ENCODE results near the gene AKT1S1. TPM values are rescaled to one million over a fixed set of nuclear protein-coding genes. Genes with fewer than 3 reads are reported as not detected.

AKT1S1 gene
- total and polyA plus RNA-seq, 2 of the 13 experiments (the other 11 are each of a cell fraction or from before 2014, with no cell fraction given) = 13.5 to 27.8 TPM

DNA sequence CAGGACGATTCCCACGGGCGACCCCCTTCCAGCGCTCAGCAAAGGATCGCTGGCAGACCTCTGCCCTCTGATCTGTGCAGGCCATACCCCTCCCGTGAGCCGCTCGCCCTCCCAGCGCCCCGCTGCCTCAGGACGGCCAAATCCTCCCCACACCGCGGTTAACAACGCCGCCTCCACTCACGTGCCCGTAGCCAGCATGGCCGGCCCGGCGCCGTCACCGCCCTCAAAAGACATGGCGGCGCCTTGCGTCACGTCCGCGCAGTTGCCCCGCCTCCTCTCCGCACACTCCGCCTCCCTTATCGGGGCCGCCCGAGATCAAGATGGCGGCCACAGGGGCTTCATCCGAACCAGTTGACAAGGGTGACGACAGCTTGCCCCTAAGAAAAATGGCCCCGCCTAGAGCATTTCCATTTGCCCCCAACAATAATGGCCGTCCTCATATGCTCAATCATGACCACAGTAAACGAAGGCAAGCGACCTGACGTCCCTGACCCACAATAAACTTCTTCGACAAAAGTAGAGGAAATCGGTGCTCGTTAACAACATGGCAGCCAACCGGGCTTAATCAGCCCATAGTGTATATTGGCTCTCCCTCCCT is 634 bp downstream of the AKT1S1 start (continued):
- TF ChIP-seq RBM39 (IDR thresholded peaks at IDR 0.05; ENCODE audit: low read depth, low read length, poor library complexity, severe bottlenecking) (peak; percentile 44), ETV5 (CRISPR knock-in tag; IDR thresholded peaks at IDR 0.05; ENCODE audit: borderline replicate concordance) (peak; percentile 62; the same call in 1 of the 2 replicates), PAX8 (CRISPR knock-in tag; IDR thresholded peaks at IDR 0.05; ENCODE audit: borderline replicate concordance) (no peak), HOXA3 (CRISPR knock-in tag; IDR thresholded peaks at IDR 0.05) (peak; percentile 99), ZFP90 (CRISPR knock-in tag; IDR thresholded peaks at IDR 0.05; ENCODE audit: borderline replicate concordance) (0 out of 2 replicates have a peak, but pooled peaks have one; percentile 57), PTBP1 (IDR thresholded peaks at IDR 0.05; ENCODE audit: low read depth, low read length, poor library complexity, severe bottlenecking) (no peak), ZBTB34 (CRISPR knock-in tag; IDR thresholded peaks at IDR 0.05) (peak; percentile 37; the same call in 1 of the 2 replicates), HOXA7 (CRISPR knock-in tag; IDR thresholded peaks at IDR 0.05) (no peak), DDIT3 (CRISPR knock-in tag; IDR thresholded peaks at IDR 0.05) (no peak), IKZF5 (CRISPR knock-in tag; IDR thresholded peaks at IDR 0.05) (peak; percentile 70; the same call in 1 of the 2 replicates), SP140L (CRISPR knock-in tag; IDR thresholded peaks at IDR 0.05; ENCODE audit: borderline replicate concordance) (no peak), FOXO1 (CRISPR knock-in tag; IDR thresholded peaks at IDR 0.05) (peak; percentile 70), ATAD3A (CRISPR knock-in tag; IDR thresholded peaks at IDR 0.05) (no peak), RFX3 (CRISPR knock-in tag; IDR thresholded peaks at IDR 0.05) (no peak), TARDBP (CRISPR knock-in tag; IDR thresholded peaks at IDR 0.05) (peak; percentile 67), KLF16 (CRISPR knock-in tag; IDR thresholded peaks at IDR 0.05) (peak in 1 of 2 experiments; percentile 34; a peak in 1 of 4 replicates)
- TF ChIP-seq, protein P1, sequence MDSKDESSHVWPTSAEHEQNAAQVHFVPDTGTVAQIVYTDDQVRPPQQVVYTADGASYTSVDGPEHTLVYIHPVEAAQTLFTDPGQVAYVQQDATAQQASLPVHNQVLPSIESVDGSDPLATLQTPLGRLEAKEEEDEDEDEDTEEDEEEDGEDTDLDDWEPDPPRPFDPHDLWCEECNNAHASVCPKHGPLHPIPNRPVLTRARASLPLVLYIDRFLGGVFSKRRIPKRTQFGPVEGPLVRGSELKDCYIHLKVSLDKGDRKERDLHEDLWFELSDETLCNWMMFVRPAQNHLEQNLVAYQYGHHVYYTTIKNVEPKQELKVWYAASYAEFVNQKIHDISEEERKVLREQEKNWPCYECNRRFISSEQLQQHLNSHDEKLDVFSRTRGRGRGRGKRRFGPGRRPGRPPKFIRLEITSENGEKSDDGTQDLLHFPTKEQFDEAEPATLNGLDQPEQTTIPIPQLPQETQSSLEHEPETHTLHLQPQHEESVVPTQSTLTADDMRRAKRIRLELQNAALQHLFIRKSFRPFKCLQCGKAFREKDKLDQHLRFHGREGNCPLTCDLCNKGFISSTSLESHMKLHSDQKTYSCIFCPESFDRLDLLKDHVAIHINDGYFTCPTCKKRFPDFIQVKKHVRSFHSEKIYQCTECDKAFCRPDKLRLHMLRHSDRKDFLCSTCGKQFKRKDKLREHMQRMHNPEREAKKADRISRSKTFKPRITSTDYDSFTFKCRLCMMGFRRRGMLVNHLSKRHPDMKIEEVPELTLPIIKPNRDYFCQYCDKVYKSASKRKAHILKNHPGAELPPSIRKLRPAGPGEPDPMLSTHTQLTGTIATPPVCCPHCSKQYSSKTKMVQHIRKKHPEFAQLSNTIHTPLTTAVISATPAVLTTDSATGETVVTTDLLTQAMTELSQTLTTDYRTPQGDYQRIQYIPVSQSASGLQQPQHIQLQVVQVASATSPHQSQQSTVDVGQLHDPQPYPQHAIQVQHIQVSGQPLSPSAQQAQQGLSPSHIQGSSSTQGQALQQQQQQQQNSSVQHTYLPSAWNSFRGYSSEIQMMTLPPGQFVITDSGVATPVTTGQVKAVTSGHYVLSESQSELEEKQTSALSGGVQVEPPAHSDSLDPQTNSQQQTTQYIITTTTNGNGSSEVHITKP (CRISPR knock-in tag; IDR thresholded peaks at IDR 0.05; ENCODE audit: low read depth) = peak; percentile 97
- TF ChIP-seq, protein P2, sequence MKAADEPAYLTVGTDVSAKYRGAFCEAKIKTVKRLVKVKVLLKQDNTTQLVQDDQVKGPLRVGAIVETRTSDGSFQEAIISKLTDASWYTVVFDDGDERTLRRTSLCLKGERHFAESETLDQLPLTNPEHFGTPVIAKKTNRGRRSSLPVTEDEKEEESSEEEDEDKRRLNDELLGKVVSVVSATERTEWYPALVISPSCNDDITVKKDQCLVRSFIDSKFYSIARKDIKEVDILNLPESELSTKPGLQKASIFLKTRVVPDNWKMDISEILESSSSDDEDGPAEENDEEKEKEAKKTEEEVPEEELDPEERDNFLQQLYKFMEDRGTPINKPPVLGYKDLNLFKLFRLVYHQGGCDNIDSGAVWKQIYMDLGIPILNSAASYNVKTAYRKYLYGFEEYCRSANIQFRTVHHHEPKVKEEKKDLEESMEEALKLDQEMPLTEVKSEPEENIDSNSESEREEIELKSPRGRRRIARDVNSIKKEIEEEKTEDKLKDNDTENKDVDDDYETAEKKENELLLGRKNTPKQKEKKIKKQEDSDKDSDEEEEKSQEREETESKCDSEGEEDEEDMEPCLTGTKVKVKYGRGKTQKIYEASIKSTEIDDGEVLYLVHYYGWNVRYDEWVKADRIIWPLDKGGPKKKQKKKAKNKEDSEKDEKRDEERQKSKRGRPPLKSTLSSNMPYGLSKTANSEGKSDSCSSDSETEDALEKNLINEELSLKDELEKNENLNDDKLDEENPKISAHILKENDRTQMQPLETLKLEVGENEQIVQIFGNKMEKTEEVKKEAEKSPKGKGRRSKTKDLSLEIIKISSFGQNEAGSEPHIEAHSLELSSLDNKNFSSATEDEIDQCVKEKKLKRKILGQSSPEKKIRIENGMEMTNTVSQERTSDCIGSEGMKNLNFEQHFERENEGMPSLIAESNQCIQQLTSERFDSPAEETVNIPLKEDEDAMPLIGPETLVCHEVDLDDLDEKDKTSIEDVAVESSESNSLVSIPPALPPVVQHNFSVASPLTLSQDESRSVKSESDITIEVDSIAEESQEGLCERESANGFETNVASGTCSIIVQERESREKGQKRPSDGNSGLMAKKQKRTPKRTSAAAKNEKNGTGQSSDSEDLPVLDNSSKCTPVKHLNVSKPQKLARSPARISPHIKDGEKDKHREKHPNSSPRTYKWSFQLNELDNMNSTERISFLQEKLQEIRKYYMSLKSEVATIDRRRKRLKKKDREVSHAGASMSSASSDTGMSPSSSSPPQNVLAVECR (CRISPR knock-in tag; IDR thresholded peaks at IDR 0.05; ENCODE audit: borderline replicate concordance) = peak; percentile 76
